GM12878 (cell line): ENCODE results near the gene SH2D3A. TPM values are rescaled to one million over a fixed set of nuclear protein-coding genes. Genes with fewer than 3 reads are reported as not detected.

ENCODE experiments used
- ATAC-seq: fragments of 200-7000 bp; cut with Tn5 transposase; 3 replicates; pipeline ENCODE4 v1.9.1; 2020; ENCODE audit warnings: mild to moderate bottlenecking, moderate library complexity
- BruUV-seq: library from RNA; stranded (reverse); fragments of 400-500 nt; replicated peaks from 2 replicates; lab custom pipeline; 2021; lab: Mats Ljungman, UMichigan
- CTCF ChIA-PET: fragments of 300-600 bp; sonication (Branson Sonifier 250); formaldehyde crosslinking; extraction: SDS; loops from one replicate; lab custom pipeline; 2021; ENCODE audit warnings: inconsistent platforms; lab: Yijun Ruan, JAX
- POLR2A ChIA-PET: fragments of 350-600 bp; formaldehyde crosslinking; extraction: SDS; loops from one replicate; lab custom pipeline; 2021; ENCODE audit warnings: inconsistent platforms; lab: Charles Lee
- RAD21 ChIA-PET: fragments of 300-600 bp; sonication (Branson Sonifier 250); formaldehyde crosslinking; loops from one replicate; lab custom pipeline; 2023; ENCODE audit warnings: antibody characterized with exemption; ENCODE audit not compliant: unreplicated experiment; lab: Charles Lee
- SMC1A ChIA-PET: fragments of 300-600 bp; sonication (Branson Sonifier 250); formaldehyde crosslinking; loops from one replicate; lab custom pipeline; 2023; ENCODE audit not compliant: unreplicated experiment, uncharacterized antibody; lab: Charles Lee
- DNase-seq: peaks from one replicate; pipeline ENCODE4 v3.0.0-alpha.2; 2011; ENCODE audit warnings: low read depth, low spot score
- FAIRE-seq: peaks from 3 replicates; lab custom pipeline; 2011; peaks lifted over from hg19 to GRCh38; lab: Jason Lieb, UNC
- H2AFZ ChIP-seq: 2 replicates; pipeline ENCODE4 v1.6.0; 2011; ENCODE audit warnings: low read depth, low read length, control low read depth; ENCODE audit not compliant: control insufficient read depth
- H3K27ac ChIP-seq: 2 replicates; pipeline ENCODE4 v1.5.1; 2011; ENCODE audit warnings: control low read depth; ENCODE audit not compliant: control insufficient read depth, insufficient read depth
- H3K27me3 ChIP-seq, 2 experiments: replicated peaks in 1 of 2; 2 replicates each; pipeline versions ENCODE4 v1.6.0 to v1.6.1; 2011; ENCODE audit warnings: low read length in 1 of 2; ENCODE audit not compliant: control insufficient read depth in 2 of 2, insufficient read depth in 2 of 2
- H3K36me3 ChIP-seq, 2 experiments: 2 replicates each; pipeline ENCODE4 v1.5.1; 2011; ENCODE audit warnings: low read length in 1 of 2; ENCODE audit not compliant: control insufficient read depth in 2 of 2, insufficient read depth in 2 of 2
- H3K4me1 ChIP-seq: 2 replicates; pipeline ENCODE4 v1.6.1; 2011; ENCODE audit warnings: mild to moderate bottlenecking, low read length, moderate library complexity, mixed read lengths; ENCODE audit not compliant: control insufficient read depth, insufficient read depth
- H3K4me2 ChIP-seq: 2 replicates; pipeline ENCODE4 v1.6.0; 2011; ENCODE audit warnings: control low read depth; ENCODE audit not compliant: control insufficient read depth, insufficient read depth
- H3K4me3 ChIP-seq: fragments of 200-600 bp; sonication (generic); 2 replicates; pipeline ENCODE4 v1.5.1; 2016
- H3K79me2 ChIP-seq: 2 replicates; pipeline ENCODE4 v1.6.0; 2011; ENCODE audit warnings: low read length; ENCODE audit not compliant: control insufficient read depth, insufficient read depth
- H3K9ac ChIP-seq: 2 replicates; pipeline ENCODE4 v1.8.0; 2011; ENCODE audit warnings: low read length, control low read depth, mixed read lengths; ENCODE audit not compliant: control insufficient read depth, insufficient read depth
- H3K9me3 ChIP-seq: replicated peaks from 3 replicates; pipeline ENCODE4 v1.5.1; 2011; ENCODE audit warnings: mild to moderate bottlenecking, low read length; ENCODE audit not compliant: control insufficient read depth, insufficient read depth
- H4K20me1 ChIP-seq: 2 replicates; pipeline ENCODE4 v1.6.0; 2011; ENCODE audit not compliant: control insufficient read depth, insufficient read depth
- CBFB ChIP-seq: IDR thresholded peaks from 2 replicates; pipeline ENCODE4 v1.6.1; 2016; ENCODE audit warnings: antibody characterized with exemption, low read depth
- IRF5 ChIP-seq: fragments of 450-650 bp; IDR thresholded peaks from 2 replicates; pipeline ENCODE4 v1.6.1; 2017; ENCODE audit warnings: borderline replicate concordance
- MAX ChIP-seq: IDR thresholded peaks from 2 replicates; pipeline ENCODE4 v1.6.1; 2012; ENCODE audit warnings: low read depth, low read length, improper control_type of control experiment
- NR2F1 ChIP-seq: fragments of 450-650 bp; conservative IDR thresholded peaks from 2 replicates; pipeline ENCODE4 v1.6.1; 2017; ENCODE audit warnings: mild to moderate bottlenecking
- PML ChIP-seq: IDR thresholded peaks from 2 replicates; pipeline ENCODE4 v1.6.1; 2012; ENCODE audit warnings: low read length, inconsistent platforms
- SIX5 ChIP-seq: IDR thresholded peaks from 2 replicates; pipeline ENCODE4 v1.6.1; 2011; ENCODE audit warnings: mild to moderate bottlenecking, low read depth, low read length, moderate library complexity; ENCODE audit not compliant: severe bottlenecking
- STAT1 ChIP-seq: fragments of 450-650 bp; conservative IDR thresholded peaks from 2 replicates; pipeline ENCODE4 v1.6.1; 2014; ENCODE audit warnings: antibody characterized with exemption, mild to moderate bottlenecking
- ZBED1 ChIP-seq: IDR thresholded peaks from 2 replicates; pipeline ENCODE4 v1.6.1; 2016; ENCODE audit warnings: borderline replicate concordance
- WGBS: methylation state at CpG from one replicate; pipeline ENCODE4 v1.1.6; 2016; ENCODE audit warnings: low lambda C conversion rate; ENCODE audit not compliant: insufficient replicate concordance, insufficient coverage; ENCODE audit errors: missing lambda C conversion rate; 5-methylcytosine and 5-hydroxymethylcytosine counted together
- in situ Hi-C: fragments of 300-500 bp; cut with MboI; formaldehyde crosslinking; loops from 9 replicates; pipeline ENCODE4 v1.14.3; 2018; ENCODE audit warnings: mixed read lengths
- intact Hi-C: fragments of 100-400 bp; cut with micrococcal nuclease; formaldehyde crosslinking; loops from one replicate; pipeline ENCODE4 v1.14.2; 2022; ENCODE audit not compliant: unreplicated experiment
- polyA plus RNA-seq, 11 experiments: library from polyadenylated mRNA; depleted of rRNA in 4 of 11; unstranded in 6 of 11; stranded (reverse) in 5 of 11; fragments of >200 nt; fragmentation: Nextera tagmentation in 4 of 11; fragmentation: Illumina TruSeq in 1 of 11; extraction: Ambion mirVana in 4 of 11; extraction: Trizol in 1 of 11; gene quantifications; 1 replicate in 1 of 11; 2 replicates in 10 of 11; pipeline versions ENCODE4 v1.2.1 to v1.2.3, GENCODE V29; 2011 to 2016; ENCODE audit warnings: inconsistent platforms in 2 of 11, missing spikeins in 2 of 11, low read depth in 1 of 11
- total RNA-seq, 4 experiments: library from RNA; depleted of rRNA in 3 of 4; stranded (reverse); fragments of >200 nt in 3 of 4; fragmentation: Illumina TruSeq in 1 of 4; extraction: Trizol in 1 of 4; gene quantifications; 2 replicates each; pipeline versions ENCODE4 v1.2.1 to v1.2.3, GENCODE V29; 2013 to 2021

The SH2D3A gene
- total and polyA plus RNA-seq, 10 of the 15 experiments (the other 5 are each of a cell fraction or from before 2014, with no cell fraction given): 0.77 to 24.4 (median 9.5) TPM

GRCh38 chr19:6790194-6791128 is 23.2 kb upstream of the SH2D3A start:
- Histone ChIP-seq H4K20me1 (peaks cover 3% of the 10 kb centered on the region; the same call in 1 of the 2 replicates), H3K4me3 (no peak overlapping the region), H3K4me2 (no peak overlapping the region), H3K27ac (no peak overlapping the region), H3K9me3 (peaks cover 2% of the 10 kb centered on the region; the same call in 1 of the 3 replicates), H3K27me3 (no peaks in the 10 kb centered on the region), H2AFZ (no peak overlapping the region), H3K4me1 (no peaks in the 10 kb centered on the region), H3K79me2 (peaks cover 43% of the 10 kb centered on the region), H3K9ac (no peak overlapping the region), H3K36me3 (peaks cover 5 to 10% of the 10 kb centered on the region in 2 experiments; a peak in 3 of 4 replicates)
- WGBS: 62% methylated on average over 5 of the region's 5 CpGs
- TF ChIP-seq CBFB: no peak
- TF ChIP-seq IRF5: no peak
- no peak for TF ChIP-seq MAX
- no peak for TF ChIP-seq STAT1
- no peak for TF ChIP-seq PML
- TF ChIP-seq NR2F1: peak; percentile 37; the same call in 1 of the 2 replicates
- TF ChIP-seq ZBED1: no peak
- no peak for TF ChIP-seq SIX5
- intact Hi-C loops: no loop called here
- ChIA-PET RAD21 (interaction anchor here (1.4 kb wide), 1 partner anchor 10 kb away, joined by 8 read pairs; no protein-coding TSS in a partner anchor), SMC1A (interaction anchor here (0.7 to 2.1 kb wide), 6 partner anchors 11 to 49 kb away, joined by 3 to 13 read pairs (median 4); partner anchors contain the start of gene VAV1), POLR2A (interaction anchor here (0.6 to 2.2 kb wide), 5 partner anchors 8 to 873 kb away, joined by 3 to 6 read pairs (median 4); partner anchors contain the start of gene VAV1), CTCF (interaction anchor here (1.3 to 1.9 kb wide), 3 partner anchors 9 to 16 kb away, joined by 7 to 13 read pairs (median 8); partner anchors contain the start of gene VAV1)
- FAIRE-seq (no peak), DNase-seq (no peak), ATAC-seq (no peak)
- in situ Hi-C loops: no loop called here
- TSS peak; percentile 29 for BruUV-seq
